Left ventricle myocardium inferior (tissue), 1 donor: ENCODE data around the gene RNF180. TPM values are rescaled to one million over a fixed set of nuclear protein-coding genes. Genes with fewer than 3 reads are reported as not detected.
"Not testable (repeated sequence)": the region's sequence is repeated elsewhere in the genome, so short reads cannot be mapped to it uniquely, and the experiment has no call there.

Experiments
- DNase-seq: peaks from one replicate; pipeline ENCODE4 v3.0.0-alpha.2; 2020
- H3K27ac ChIP-seq: fragments of 200-600 bp; replicated peaks from 2 replicates; pipeline ENCODE4 v1.8.0; 2021
- H3K27me3 ChIP-seq: fragments of 200-600 bp; 2 replicates; pipeline ENCODE4 v1.8.0; 2021; ENCODE audit warnings: low read depth
- H3K36me3 ChIP-seq: fragments of 200-600 bp; 2 replicates; pipeline ENCODE4 v1.8.0; 2021
- H3K4me1 ChIP-seq: fragments of 200-600 bp; 2 replicates; pipeline ENCODE4 v1.8.0; 2021
- H3K4me3 ChIP-seq: fragments of 200-600 bp; 2 replicates; pipeline ENCODE4 v1.8.0; 2021; ENCODE audit warnings: mild to moderate bottlenecking, moderate library complexity
- H3K9me3 ChIP-seq: fragments of 200-600 bp; replicated peaks from 2 replicates; pipeline ENCODE4 v1.8.0; 2021
- intact Hi-C: fragments of 100-400 bp; cut with micrococcal nuclease; formaldehyde crosslinking; loops from one replicate; pipeline ENCODE4 v1.11.0; 2022
- total RNA-seq: library from RNA; stranded (reverse); fragmentation: NEBNext Ultra II Directional; extraction: Animal tissue kit (Norgen Biotek cat#: 25700); gene quantifications from one replicate; pipeline ENCODE4 v1.2.1, GENCODE V29; 2021
- TF ChIP-seq, protein P1 (sequence below): fragments of 200-600 bp; IDR thresholded peaks from 2 replicates; pipeline ENCODE4 v1.8.0; 2021; ENCODE audit warnings: antibody characterized with exemption, mild to moderate bottlenecking, borderline replicate concordance
- donor health status: DM: no; HTN: yes; CAD: no; lungs with severe emphysema.

The RNF180 gene
- total RNA-seq, 1 donor from 2014 or later, result 12.9 TPM

DNA sequence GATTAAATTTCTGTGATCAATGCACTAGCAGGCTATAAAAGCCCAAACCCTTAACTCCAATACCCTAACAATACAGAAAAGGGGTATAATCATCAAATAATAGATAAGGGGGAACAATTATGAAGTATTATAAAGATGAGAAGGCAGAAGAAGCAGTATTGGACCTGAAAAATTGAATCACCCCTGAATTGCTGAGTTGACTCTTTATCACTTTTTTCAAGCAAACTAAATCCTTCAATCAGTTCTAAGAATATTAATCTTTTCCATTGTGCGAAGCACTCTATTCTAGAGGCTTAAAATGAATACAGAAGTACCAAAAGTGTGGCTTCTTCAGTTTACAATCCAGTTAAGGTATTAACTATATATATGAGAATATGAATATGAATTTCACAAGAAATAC is 120.7 kb downstream of the RNF180 start:
- TF ChIP-seq, protein P1, sequence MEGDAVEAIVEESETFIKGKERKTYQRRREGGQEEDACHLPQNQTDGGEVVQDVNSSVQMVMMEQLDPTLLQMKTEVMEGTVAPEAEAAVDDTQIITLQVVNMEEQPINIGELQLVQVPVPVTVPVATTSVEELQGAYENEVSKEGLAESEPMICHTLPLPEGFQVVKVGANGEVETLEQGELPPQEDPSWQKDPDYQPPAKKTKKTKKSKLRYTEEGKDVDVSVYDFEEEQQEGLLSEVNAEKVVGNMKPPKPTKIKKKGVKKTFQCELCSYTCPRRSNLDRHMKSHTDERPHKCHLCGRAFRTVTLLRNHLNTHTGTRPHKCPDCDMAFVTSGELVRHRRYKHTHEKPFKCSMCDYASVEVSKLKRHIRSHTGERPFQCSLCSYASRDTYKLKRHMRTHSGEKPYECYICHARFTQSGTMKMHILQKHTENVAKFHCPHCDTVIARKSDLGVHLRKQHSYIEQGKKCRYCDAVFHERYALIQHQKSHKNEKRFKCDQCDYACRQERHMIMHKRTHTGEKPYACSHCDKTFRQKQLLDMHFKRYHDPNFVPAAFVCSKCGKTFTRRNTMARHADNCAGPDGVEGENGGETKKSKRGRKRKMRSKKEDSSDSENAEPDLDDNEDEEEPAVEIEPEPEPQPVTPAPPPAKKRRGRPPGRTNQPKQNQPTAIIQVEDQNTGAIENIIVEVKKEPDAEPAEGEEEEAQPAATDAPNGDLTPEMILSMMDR, result no peak
- Histone ChIP-seq H3K27me3 (no peaks in the 10 kb centered on the region), H3K4me1 (peaks cover 8% of the 10 kb centered on the region), H3K36me3 (no peaks in the 10 kb centered on the region), H3K27ac (no peak overlapping the region), H3K4me3 (no peak overlapping the region), H3K9me3 (peaks cover 42% of the 10 kb centered on the region)
- intact Hi-C loops, result no loop called here
- DNase-seq, result no peak

- H3K36me3 ChIP-seq, H3K4me3 ChIP-seq, H3K27ac ChIP-seq, DNase-seq, H3K4me1 ChIP-seq, intact Hi-C loops, H3K27me3 ChIP-seq: not testable (repeated sequence)
- peaks cover 21% of the 10 kb centered on the region for H3K9me3 ChIP-seq
These were observed 122.9 kb downstream of the RNF180 start for GRCh38 chr5:64288496-64288895.

- Histone ChIP-seq H3K36me3 (no peaks in the 10 kb centered on the region), H3K27ac (no peak overlapping the region), H3K27me3 (no peaks in the 10 kb centered on the region), H3K4me1 (peaks cover 8% of the 10 kb centered on the region), H3K4me3 (no peak overlapping the region), H3K9me3 (peaks cover 18% of the 10 kb centered on the region)
- TF ChIP-seq, protein P1, result no peak
- DNase-seq, result no peak
- intact Hi-C loops, result no loop called here
These were observed 127.1 kb downstream of the RNF180 start for GRCh38 chr5:64292611-64293215.

- TF ChIP-seq, protein P1, result no peak
- H3K9me3 ChIP-seq, result peaks cover 11% of the 10 kb centered on the region
These were observed 129.5 kb downstream of the RNF180 start for GRCh38 chr5:64295101-64295500.

DNA sequence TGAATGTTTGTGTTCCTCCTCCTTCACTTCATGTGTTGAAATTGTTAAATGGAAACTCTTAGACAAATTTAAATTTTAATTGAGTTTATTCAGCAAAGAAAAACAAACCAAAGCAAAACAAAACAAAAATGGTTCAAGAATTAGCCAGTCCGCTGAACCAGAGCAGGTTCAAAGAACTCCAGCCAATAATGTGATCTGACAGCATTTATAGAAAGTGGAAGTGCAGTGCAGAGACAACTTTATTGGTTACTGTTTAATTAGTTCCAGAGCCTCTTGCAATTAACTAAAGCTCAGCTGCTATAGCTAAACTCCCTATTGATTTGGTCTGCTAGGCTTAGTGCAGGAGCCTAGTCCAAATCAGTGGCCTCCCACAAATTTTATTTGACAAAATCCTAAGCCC is 132.9 kb downstream of the RNF180 start:
- intact Hi-C loops, result no loop called here
- H3K4me1 ChIP-seq, result peaks cover 5% of the 10 kb centered on the region
- H3K27ac ChIP-seq, result no peak overlapping the region
- no peaks in the 10 kb centered on the region for H3K36me3 ChIP-seq
- TF ChIP-seq, protein P1, result no peak
- no peak overlapping the region for H3K4me3 ChIP-seq
- H3K9me3 ChIP-seq, result no peaks in the 10 kb centered on the region
- DNase-seq, result no peak
- no peaks in the 10 kb centered on the region for H3K27me3 ChIP-seq

More at GRCh38 chr5:64295101-64295500, 129.5 kb downstream of the RNF180 start:
- no peaks in the 10 kb centered on the region for H3K27me3 ChIP-seq
- no peak overlapping the region for H3K27ac ChIP-seq
- H3K4me3 ChIP-seq, result no peak overlapping the region
- DNase-seq, result no peak
- intact Hi-C loops, result no loop called here
- no peaks in the 10 kb centered on the region for H3K4me1 ChIP-seq
- no peaks in the 10 kb centered on the region for H3K36me3 ChIP-seq

GRCh38 chr5:64299805-64300204 is 134.2 kb downstream of the RNF180 start:
- Histone ChIP-seq H3K9me3 (no peaks in the 10 kb centered on the region), H3K27ac (no peak overlapping the region), H3K4me3 (no peak overlapping the region), H3K4me1 (peaks cover 5% of the 10 kb centered on the region), H3K36me3 (no peaks in the 10 kb centered on the region), H3K27me3 (no peaks in the 10 kb centered on the region)
- DNase-seq, result no peak
- TF ChIP-seq, protein P1, result no peak
- intact Hi-C loops, result no loop called here
